ENCODE data around the gene ARHGEF11. TPM values are rescaled to one million over a fixed set of nuclear protein-coding genes. Genes with fewer than 3 reads are reported as not detected.
A peak's percentile ranks its signal among the peaks of the same experiment; 100 is the strongest.

ARHGEF11 gene
- total and polyA plus RNA-seq, 9 of the 15 experiments (the other 6 are each of a cell fraction or from before 2014, with no cell fraction given) = 0.14 to 15.5 (median 9.0) TPM

DNA sequence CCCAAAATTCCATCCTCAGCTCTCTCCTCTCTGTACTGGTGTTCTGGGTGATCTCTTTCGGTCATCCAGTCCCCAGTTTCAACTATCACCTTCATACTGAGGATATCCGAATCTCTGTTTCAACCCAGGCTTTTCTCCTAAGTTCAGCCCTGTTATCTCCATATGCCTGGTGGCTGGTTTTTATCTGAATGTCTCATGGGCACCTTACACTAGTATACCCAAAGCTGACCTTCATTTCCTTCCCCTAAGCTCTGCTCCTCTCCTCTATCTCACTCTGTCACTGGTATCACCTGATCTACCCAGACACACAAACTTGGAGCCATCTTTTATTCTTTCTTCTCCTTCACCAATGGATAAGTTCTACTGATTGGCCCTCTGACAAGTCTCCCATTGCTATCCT is 72.1 kb downstream of the ARHGEF11 start:
- no peaks in the 10 kb centered on the region for H4K20me1 ChIP-seq (replicated peaks; ENCODE audit: control insufficient read depth, insufficient read depth, low read length)
- H3K9me1 ChIP-seq (ENCODE audit: control insufficient read depth, insufficient read depth, low read length) = no peaks in the 10 kb centered on the region
- no TSS peak for BruUV-seq (replicated peaks)
- intact Hi-C loops (cut with micrococcal nuclease) = loop anchor here (5.0 kb wide), 1 partner anchor 46 kb away; no protein-coding TSS in a partner anchor
- ChIA-PET POLR2A (no interaction called here), CTCF (ENCODE audit: low intra/inter-chr PET ratio) (no interaction called here)
- H3K4me2 ChIP-seq (ENCODE audit: insufficient read depth, low read length) = no peak overlapping the region
- no peaks in the 10 kb centered on the region for H3K9me3 ChIP-seq (replicated peaks; ENCODE audit: control insufficient read depth, insufficient read depth, low read depth, low read length)
- H3K36me3 ChIP-seq (ENCODE audit: control insufficient read depth, insufficient read depth, low read length) = peaks cover 39% of the 10 kb centered on the region
- in situ Hi-C loops (cut with MboI) = no loop called here
- H3K9ac ChIP-seq (ENCODE audit: insufficient read depth in 1 of 2, low read depth in 2 of 2, low read length in 2 of 2) = no peak overlapping the region
- no peaks in the 10 kb centered on the region for H3K27me3 ChIP-seq (ENCODE audit: control insufficient read depth in 2 of 2, insufficient read depth in 2 of 2, low read length in 2 of 2)
- H3K4me1 ChIP-seq (replicated peaks in 1 of 2; ENCODE audit: control insufficient read depth in 2 of 2, insufficient read depth in 2 of 2, low read length in 2 of 2) = peaks cover 0 to 3% of the 10 kb centered on the region in 2 experiments; a peak in 1 of 5 replicates
- H2AFZ ChIP-seq (ENCODE audit: low read depth, low read length) = no peak overlapping the region
- ATAC-seq (peak; percentile 64), FAIRE-seq (no peak), DNase-seq (ENCODE audit: extremely low read depth in 1 of 4, low spot score in 3 of 4) (peak in 2 of 4 experiments; percentile 35 to 47)
- no peak overlapping the region for H3K27ac ChIP-seq (ENCODE audit: extremely low read depth, low read depth, low read length)
- 28% methylated on average over 2 of the region's 2 CpGs for WGBS (ENCODE audit: insufficient coverage, low coverage, missing lambda C conversion rate)
- H3K79me2 ChIP-seq (ENCODE audit: control insufficient read depth, insufficient read depth, low read length) = no peaks in the 10 kb centered on the region
- no peak overlapping the region for H3K4me3 ChIP-seq
- TF ChIP-seq, protein P1, sequence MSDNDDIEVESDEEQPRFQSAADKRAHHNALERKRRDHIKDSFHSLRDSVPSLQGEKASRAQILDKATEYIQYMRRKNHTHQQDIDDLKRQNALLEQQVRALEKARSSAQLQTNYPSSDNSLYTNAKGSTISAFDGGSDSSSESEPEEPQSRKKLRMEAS (CRISPR knock-in tag; IDR thresholded peaks at IDR 0.05) = no peak
- TF ChIP-seq PPARD (CRISPR knock-in tag; IDR thresholded peaks at IDR 0.05) (no peak), KAT8 (IDR thresholded peaks at IDR 0.05; ENCODE audit: low read depth) (no peak), PTBP1 (IDR thresholded peaks at IDR 0.05; ENCODE audit: low read depth, low read length) (no peak), COPS2 (conservative IDR thresholded peaks at IDR 0.05) (no peak), TAL1 (IDR thresholded peaks at IDR 0.05) (peak; percentile 55; the same call in 1 of the 2 replicates), MCM2 (IDR thresholded peaks at IDR 0.05; ENCODE audit: low read depth) (no peak), RBM15 (IDR thresholded peaks at IDR 0.05; ENCODE audit: insufficient read depth, low read length) (no peak), ZSCAN29 (IDR thresholded peaks at IDR 0.05) (no peak), YY1 (IDR thresholded peaks at IDR 0.05; ENCODE audit: borderline replicate concordance in 1 of 3, control insufficient read depth in 1 of 3, extremely low read depth in 1 of 3, insufficient read depth in 3 of 3, insufficient read length in 1 of 3, insufficient replicate concordance in 2 of 3, low read depth in 1 of 3, low read length in 2 of 3) (no peak), RAD51 (IDR thresholded peaks at IDR 0.05; ENCODE audit: borderline replicate concordance, low read depth) (no peak), EP300 (IDR thresholded peaks at IDR 0.05; ENCODE audit: low read length) (no peak), HMGN3 (IDR thresholded peaks at IDR 0.05; ENCODE audit: borderline replicate concordance, extremely low read depth, insufficient read length, low read depth, low read length) (no peak), ZC3H8 (IDR thresholded peaks at IDR 0.05) (no peak), HNRNPL (IDR thresholded peaks at IDR 0.05; ENCODE audit: low read depth, low read length) (no peak), ARID1B (IDR thresholded peaks at IDR 0.05) (peak; percentile 70), HCFC1 (IDR thresholded peaks at IDR 0.05; ENCODE audit: low read depth, low read length) (no peak)
- TF ChIP-seq, protein P2, sequence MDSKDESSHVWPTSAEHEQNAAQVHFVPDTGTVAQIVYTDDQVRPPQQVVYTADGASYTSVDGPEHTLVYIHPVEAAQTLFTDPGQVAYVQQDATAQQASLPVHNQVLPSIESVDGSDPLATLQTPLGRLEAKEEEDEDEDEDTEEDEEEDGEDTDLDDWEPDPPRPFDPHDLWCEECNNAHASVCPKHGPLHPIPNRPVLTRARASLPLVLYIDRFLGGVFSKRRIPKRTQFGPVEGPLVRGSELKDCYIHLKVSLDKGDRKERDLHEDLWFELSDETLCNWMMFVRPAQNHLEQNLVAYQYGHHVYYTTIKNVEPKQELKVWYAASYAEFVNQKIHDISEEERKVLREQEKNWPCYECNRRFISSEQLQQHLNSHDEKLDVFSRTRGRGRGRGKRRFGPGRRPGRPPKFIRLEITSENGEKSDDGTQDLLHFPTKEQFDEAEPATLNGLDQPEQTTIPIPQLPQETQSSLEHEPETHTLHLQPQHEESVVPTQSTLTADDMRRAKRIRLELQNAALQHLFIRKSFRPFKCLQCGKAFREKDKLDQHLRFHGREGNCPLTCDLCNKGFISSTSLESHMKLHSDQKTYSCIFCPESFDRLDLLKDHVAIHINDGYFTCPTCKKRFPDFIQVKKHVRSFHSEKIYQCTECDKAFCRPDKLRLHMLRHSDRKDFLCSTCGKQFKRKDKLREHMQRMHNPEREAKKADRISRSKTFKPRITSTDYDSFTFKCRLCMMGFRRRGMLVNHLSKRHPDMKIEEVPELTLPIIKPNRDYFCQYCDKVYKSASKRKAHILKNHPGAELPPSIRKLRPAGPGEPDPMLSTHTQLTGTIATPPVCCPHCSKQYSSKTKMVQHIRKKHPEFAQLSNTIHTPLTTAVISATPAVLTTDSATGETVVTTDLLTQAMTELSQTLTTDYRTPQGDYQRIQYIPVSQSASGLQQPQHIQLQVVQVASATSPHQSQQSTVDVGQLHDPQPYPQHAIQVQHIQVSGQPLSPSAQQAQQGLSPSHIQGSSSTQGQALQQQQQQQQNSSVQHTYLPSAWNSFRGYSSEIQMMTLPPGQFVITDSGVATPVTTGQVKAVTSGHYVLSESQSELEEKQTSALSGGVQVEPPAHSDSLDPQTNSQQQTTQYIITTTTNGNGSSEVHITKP (IDR thresholded peaks at IDR 0.05; ENCODE audit: partially characterized antibody) = no peak
- TF ChIP-seq, protein P3, sequence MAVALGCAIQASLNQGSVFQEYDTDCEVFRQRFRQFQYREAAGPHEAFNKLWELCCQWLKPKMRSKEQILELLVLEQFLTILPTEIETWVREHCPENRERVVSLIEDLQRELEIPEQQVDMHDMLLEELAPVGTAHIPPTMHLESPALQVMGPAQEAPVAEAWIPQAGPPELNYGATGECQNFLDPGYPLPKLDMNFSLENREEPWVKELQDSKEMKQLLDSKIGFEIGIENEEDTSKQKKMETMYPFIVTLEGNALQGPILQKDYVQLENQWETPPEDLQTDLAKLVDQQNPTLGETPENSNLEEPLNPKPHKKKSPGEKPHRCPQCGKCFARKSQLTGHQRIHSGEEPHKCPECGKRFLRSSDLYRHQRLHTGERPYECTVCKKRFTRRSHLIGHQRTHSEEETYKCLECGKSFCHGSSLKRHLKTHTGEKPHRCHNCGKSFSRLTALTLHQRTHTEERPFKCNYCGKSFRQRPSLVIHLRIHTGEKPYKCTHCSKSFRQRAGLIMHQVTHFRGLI (CRISPR knock-in tag; IDR thresholded peaks at IDR 0.05) = no peak

Measured in K562 (cell line).